ELF-1 (cell line): Measurements from ENCODE around the gene CD99L2.
"Not testable (repeated sequence)": the region's sequence is repeated elsewhere in the genome, so short reads cannot be mapped to it uniquely, and the experiment has no call there.

ENCODE experiments used
- DNase-seq: peaks from one replicate; pipeline ENCODE4 v3.0.0-alpha.2; 2016; ENCODE audit warnings: low read depth, low spot score

Gene CD99L2

GRCh38 chrX:150897421-150898320 is 797 bp downstream of the CD99L2 start:
- DNase-seq, result no peak

GRCh38 chrX:150896632-150897031 is 1.8 kb downstream of the CD99L2 start:
- no peak for DNase-seq

DNA sequence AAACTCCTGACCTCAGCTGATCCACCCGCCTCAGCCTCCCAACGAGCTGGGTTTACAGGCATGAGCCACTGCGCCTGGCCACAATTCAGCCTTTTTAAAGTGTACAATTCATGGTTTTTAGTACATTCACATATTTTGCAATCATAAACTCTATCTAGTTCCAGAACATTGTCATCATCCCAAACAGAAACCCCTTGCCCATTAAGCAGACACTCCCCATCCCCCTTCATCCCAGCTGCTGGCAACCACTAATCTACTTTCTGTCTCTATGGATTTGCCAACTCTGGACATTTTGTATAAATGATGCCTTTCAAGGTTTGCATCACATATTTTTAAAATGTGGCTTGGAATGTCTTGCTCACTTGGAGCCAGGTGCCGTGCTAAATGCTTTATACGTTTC is 4.5 kb downstream of the CD99L2 start:
- no peak for DNase-seq

DNA sequence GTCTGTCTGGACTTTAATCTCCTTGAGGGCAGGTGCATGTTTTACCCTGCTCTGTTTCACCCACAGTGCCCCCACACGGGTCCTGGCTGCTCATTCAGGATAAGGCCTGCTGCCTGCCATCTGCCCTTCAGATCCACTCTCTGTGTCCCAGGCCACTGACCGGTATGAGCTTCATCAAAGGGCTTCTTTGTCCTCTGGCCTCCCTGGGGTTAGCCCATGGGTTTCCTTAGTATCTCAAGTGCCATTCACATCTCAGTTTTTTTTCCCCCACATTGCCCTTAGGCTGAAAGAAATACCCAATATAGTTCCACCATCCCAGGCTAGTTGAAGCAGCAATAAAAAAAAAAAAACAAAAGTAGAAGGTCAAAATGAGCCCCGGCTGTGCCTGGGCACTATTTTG is 9.3 kb downstream of the CD99L2 start:
- DNase-seq, result peak; percentile 36

DNA sequence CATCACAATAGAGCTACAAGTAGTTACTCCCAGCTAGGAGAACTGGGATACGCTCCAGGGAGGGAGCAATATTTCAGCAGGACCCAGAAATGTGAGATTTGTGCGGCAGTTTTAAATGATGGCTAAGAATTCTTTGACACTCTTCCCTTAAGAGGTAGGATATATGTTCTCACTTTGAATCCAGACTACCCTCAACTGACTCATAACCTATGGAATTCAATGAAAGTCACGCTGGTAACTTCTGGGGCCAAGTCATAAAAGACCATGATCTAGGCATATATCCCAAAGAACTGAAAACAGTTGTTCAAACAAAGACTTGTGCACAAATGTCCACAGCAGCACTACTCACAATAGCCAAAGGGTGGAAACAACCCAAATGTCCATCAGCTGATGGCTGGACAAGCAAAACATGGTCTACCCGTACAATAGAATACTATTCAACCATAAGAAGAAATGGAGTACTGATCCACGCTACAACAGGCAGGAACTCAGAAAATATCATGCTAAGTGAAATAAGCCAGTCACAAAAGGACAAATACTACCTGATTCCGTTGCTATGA is 10.5 kb downstream of the CD99L2 start:
- no peak for DNase-seq

GRCh38 chrX:150887268-150887667 is 11.2 kb downstream of the CD99L2 start:
- DNase-seq, result not testable (repeated sequence)

GRCh38 chrX:150886381-150886780 is 12.1 kb downstream of the CD99L2 start:
- no peak for DNase-seq

DNA sequence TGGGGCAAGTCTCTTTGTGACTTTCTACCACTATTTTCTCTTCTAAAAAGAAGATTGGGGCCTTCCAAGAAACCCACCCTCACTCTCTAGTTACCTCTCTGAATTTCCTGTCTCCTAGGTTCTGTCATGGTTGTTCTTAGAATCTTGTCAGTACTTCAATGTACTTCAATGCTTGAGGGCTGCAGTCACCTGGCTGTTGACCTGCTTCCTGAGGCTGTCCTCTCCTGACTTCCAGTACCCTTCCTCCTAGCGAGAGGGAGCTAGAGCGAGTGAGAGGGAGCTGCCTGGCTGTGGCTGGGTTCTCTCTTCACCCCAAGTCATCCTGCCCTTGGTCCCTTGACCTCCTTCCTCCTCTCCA is 17.7 kb downstream of the CD99L2 start:
- no peak for DNase-seq

GRCh38 chrX:150879855-150880807 is 18.3 kb downstream of the CD99L2 start:
- no peak for DNase-seq

DNA sequence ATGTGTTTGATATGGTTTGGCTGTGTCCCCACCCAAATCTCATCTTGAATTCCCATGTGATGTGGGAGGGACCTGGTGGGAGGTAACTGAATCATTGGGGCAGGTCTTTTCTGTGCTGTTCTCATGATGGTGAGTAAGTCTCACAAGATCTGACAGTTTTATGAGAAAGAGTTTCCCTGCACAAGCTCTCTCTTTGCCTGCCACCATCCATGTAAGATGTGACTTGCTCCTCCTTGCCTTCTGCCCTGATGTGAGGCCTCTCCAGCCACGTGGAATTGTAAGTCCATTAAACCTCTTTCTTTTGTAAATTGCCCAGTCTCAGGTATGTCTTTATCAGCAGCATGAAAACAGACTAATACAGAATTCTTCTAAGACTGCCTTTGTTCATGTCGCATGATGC is 22.8 kb downstream of the CD99L2 start:
- not testable (repeated sequence) for DNase-seq

GRCh38 chrX:150874448-150874847 is 24.0 kb downstream of the CD99L2 start:
- no peak for DNase-seq

GRCh38 chrX:150873616-150874015 is 24.9 kb downstream of the CD99L2 start:
- DNase-seq, result no peak

GRCh38 chrX:150872773-150873336 is 25.6 kb downstream of the CD99L2 start:
- no peak for DNase-seq

GRCh38 chrX:150871341-150871811 is 27.1 kb downstream of the CD99L2 start:
- DNase-seq, result no peak

- no peak for DNase-seq
These were observed 27.8 kb downstream of the CD99L2 start for GRCh38 chrX:150870487-150871340.

GRCh38 chrX:150870029-150870428 is 28.4 kb downstream of the CD99L2 start:
- DNase-seq, result no peak

GRCh38 chrX:150869450-150869849 is 29.0 kb downstream of the CD99L2 start:
- DNase-seq, result no peak

DNA sequence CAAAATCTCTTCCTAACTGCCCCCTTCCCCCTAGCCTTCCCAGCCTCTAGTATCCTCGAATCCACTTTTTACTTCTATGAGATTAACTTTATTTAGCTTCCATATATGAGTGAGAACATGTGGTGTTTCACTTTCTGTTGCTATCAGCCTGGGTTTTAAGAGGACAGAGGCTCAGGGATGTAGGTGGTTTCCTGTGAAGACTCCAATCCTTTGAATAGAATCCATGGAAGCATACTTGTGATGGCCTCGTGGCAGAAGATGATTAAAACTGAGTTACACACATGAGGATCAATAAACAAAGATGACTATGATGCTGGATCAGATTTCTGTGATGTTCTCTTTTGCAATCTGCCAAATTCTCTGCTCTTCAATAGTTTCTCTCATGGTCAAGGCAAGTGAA is 29.8 kb downstream of the CD99L2 start:
- no peak for DNase-seq

- no peak for DNase-seq
These were observed 34.3 kb downstream of the CD99L2 start for GRCh38 chrX:150864127-150864526.

- DNase-seq, result no peak
These were observed 35.3 kb downstream of the CD99L2 start for GRCh38 chrX:150863191-150863590.

GRCh38 chrX:150857453-150857852 is 41.0 kb downstream of the CD99L2 start:
- DNase-seq, result no peak
